ENCODE measurements around the gene CD58. TPM values are rescaled to one million over a fixed set of nuclear protein-coding genes. Genes with fewer than 3 reads are reported as not detected.

Gene CD58
- total RNA-seq, 2 donors from 2014 or later, result 44.2 to 53.2 TPM

- Histone ChIP-seq H3K9me3 (no peaks in the 10 kb centered on the region), H3K27me3 (replicated peaks; ENCODE audit: insufficient read depth) (no peaks in the 10 kb centered on the region), H3K36me3 (no peaks in the 10 kb centered on the region), H3K27ac (no peak overlapping the region), H3K4me1 (ENCODE audit: control insufficient read depth in 1 of 2, low read depth in 2 of 2) (peaks cover 12 to 22% of the 10 kb centered on the region in 2 donors), H3K4me3 (no peak overlapping the region)
- ATAC-seq (ENCODE audit: insufficient number of reproducible peaks, low FRiP score, low read depth), result no peak
- TF ChIP-seq, protein P1, sequence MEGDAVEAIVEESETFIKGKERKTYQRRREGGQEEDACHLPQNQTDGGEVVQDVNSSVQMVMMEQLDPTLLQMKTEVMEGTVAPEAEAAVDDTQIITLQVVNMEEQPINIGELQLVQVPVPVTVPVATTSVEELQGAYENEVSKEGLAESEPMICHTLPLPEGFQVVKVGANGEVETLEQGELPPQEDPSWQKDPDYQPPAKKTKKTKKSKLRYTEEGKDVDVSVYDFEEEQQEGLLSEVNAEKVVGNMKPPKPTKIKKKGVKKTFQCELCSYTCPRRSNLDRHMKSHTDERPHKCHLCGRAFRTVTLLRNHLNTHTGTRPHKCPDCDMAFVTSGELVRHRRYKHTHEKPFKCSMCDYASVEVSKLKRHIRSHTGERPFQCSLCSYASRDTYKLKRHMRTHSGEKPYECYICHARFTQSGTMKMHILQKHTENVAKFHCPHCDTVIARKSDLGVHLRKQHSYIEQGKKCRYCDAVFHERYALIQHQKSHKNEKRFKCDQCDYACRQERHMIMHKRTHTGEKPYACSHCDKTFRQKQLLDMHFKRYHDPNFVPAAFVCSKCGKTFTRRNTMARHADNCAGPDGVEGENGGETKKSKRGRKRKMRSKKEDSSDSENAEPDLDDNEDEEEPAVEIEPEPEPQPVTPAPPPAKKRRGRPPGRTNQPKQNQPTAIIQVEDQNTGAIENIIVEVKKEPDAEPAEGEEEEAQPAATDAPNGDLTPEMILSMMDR (IDR thresholded peaks at IDR 0.05), result no peak
- DNase-seq (ENCODE audit: low spot score), result no peak
These were observed 60.5 kb downstream of the CD58 start for GRCh38 chr1:116510361-116510760.

DNA sequence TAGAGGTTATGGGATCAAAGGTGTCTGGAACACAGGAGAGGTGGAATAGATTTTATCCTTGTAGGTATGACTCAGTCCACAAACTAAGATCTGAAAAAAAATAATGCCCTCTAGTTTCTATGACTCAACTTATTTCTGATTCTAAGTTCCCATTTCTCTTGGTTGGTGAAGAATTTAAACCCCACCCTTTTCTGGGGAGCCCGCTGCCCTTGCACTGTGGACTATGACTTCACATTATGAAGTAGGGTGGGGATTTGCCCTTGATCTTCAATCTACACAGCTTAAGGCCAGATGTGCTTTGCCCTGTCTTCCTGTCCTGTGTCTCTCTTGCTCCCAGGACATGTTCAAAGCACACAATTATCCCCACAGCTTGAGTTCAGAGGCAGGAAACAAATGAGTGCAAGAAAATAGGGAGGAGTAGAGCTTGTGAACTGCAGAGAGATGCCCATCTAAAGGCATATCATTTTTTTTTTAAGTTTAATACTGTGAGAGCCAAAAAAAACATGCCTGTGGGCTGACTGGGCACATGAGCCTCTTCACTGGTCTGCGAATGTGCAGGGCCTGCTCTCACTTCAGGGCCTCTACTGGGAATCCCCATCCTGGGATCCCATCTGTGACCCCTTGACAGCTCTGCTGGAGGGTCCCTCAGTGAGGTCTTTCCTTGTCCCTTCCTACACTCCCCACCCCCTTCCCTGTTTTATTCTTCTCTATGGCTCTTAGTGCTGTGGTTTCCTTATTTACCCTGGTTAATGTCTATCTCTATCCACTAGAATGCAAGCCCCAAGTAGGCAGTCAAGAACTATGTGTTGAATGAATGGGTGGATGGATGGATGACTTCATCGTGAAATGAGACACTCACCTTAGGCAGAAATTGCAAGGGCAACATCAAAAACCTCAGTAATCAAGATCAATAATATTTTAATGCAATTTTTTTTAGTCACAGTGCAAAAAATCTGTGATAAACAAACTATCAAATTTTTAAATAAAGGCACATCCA, 61.5 kb downstream of the CD58 start:
- Histone ChIP-seq H3K9me3 (no peaks in the 10 kb centered on the region), H3K4me1 (ENCODE audit: control insufficient read depth in 1 of 2, low read depth in 2 of 2) (peaks cover 16 to 29% of the 10 kb centered on the region in 2 donors), H3K4me3 (no peak overlapping the region), H3K27me3 (replicated peaks; ENCODE audit: insufficient read depth) (no peaks in the 10 kb centered on the region), H3K27ac (peak overlapping the region; percentile 80 to 87), H3K36me3 (no peaks in the 10 kb centered on the region)
- TF ChIP-seq, protein P1 (IDR thresholded peaks at IDR 0.05), result no peak
- peak; percentile 78 for ATAC-seq (ENCODE audit: insufficient number of reproducible peaks, low FRiP score, low read depth)
- no peak for DNase-seq (ENCODE audit: low spot score)

GRCh38 chr1:116508085-116508983, 62.5 kb downstream of the CD58 start:
- TF ChIP-seq, protein P1 (IDR thresholded peaks at IDR 0.05), result no peak

GRCh38 chr1:116507631-116508030, 63.2 kb downstream of the CD58 start:
- ATAC-seq (ENCODE audit: insufficient number of reproducible peaks, low FRiP score, low read depth) (no peak), DNase-seq (ENCODE audit: low spot score) (no peak)
- TF ChIP-seq, protein P1 (IDR thresholded peaks at IDR 0.05), result no peak
- Histone ChIP-seq H3K27me3 (replicated peaks; ENCODE audit: insufficient read depth) (no peaks in the 10 kb centered on the region), H3K4me1 (ENCODE audit: control insufficient read depth in 1 of 2, low read depth in 2 of 2) (peaks cover 16 to 30% of the 10 kb centered on the region in 2 donors), H3K4me3 (no peak overlapping the region), H3K27ac (peak overlapping the region in 1 of 2 donors; percentile 80), H3K9me3 (no peaks in the 10 kb centered on the region), H3K36me3 (no peaks in the 10 kb centered on the region)

More at GRCh38 chr1:116508085-116508983, 62.5 kb downstream of the CD58 start:
- no peak overlapping the region for H3K4me3 ChIP-seq
- H3K4me1 ChIP-seq (ENCODE audit: control insufficient read depth in 1 of 2, low read depth in 2 of 2), result peaks cover 16 to 30% of the 10 kb centered on the region in 2 donors
- no peaks in the 10 kb centered on the region for H3K9me3 ChIP-seq
- DNase-seq (ENCODE audit: low spot score) (no peak), ATAC-seq (ENCODE audit: insufficient number of reproducible peaks, low FRiP score, low read depth) (no peak)
- no peaks in the 10 kb centered on the region for H3K36me3 ChIP-seq
- H3K27me3 ChIP-seq (replicated peaks; ENCODE audit: insufficient read depth), result no peaks in the 10 kb centered on the region
- H3K27ac ChIP-seq, result peak overlapping the region; percentile 80 to 87
